Activated naive CD4-positive, alpha-beta T cell treated with anti-CD3 and anti-CD28 coated beads, Interleukin-2, amount 10 ng/mL, durations not matched to agents 7 days and 5 days (primary cell): ENCODE measurements around the gene CD200R1L.
A peak's percentile ranks its signal among the peaks of the same experiment; 100 is the strongest.

ENCODE experiments used
- CTCF ChIA-PET: fragments of 350-600 bp; sonication (Branson Sonifier 250); formaldehyde crosslinking; loops from one replicate; lab custom pipeline; 2021; ENCODE audit warnings: antibody characterized with exemption; lab: Charles Lee
- DNase-seq: peaks from one replicate; pipeline ENCODE4 v3.0.0-alpha.2; 2020
- H3K27ac Mint-ChIP-seq: one replicate; pipeline ENCODE4 v1.8.0; 2021; ENCODE audit warnings: mild to moderate bottlenecking, moderate library complexity, mixed read lengths
- H3K27me3 Mint-ChIP-seq: one replicate; pipeline ENCODE4 v1.8.0; 2021; ENCODE audit warnings: mild to moderate bottlenecking, mixed read lengths
- H3K36me3 Mint-ChIP-seq: one replicate; pipeline ENCODE4 v1.8.0; 2021; ENCODE audit warnings: mixed read lengths
- H3K4me1 Mint-ChIP-seq: one replicate; pipeline ENCODE4 v1.8.0; 2021; ENCODE audit warnings: mixed read lengths
- H3K4me3 Mint-ChIP-seq: one replicate; pipeline ENCODE4 v1.8.0; 2021; ENCODE audit warnings: mild to moderate bottlenecking, moderate library complexity, mixed read lengths
- H3K9me3 Mint-ChIP-seq: one replicate; pipeline ENCODE4 v1.8.0; 2021; ENCODE audit warnings: mixed read lengths

CD200R1L gene

GRCh38 chr3:112846764-112847163, at the start of gene CD200R1L:
Gene CD200R1L, minus strand, starts transcription at chr3:112846864. Its CDS starts 17,497 bp downstream, at chr3:112829367.
- Mint-ChIP-seq H3K27me3 (no peaks in the 10 kb centered on the region), H3K36me3 (peaks cover 6% of the 10 kb centered on the region), H3K4me1 (peaks cover 27% of the 10 kb centered on the region), H3K27ac (peak within 1 kb of the TSS; percentile 85), H3K4me3 (peak within 1 kb of the TSS; percentile 0), H3K9me3 (peaks cover 39% of the 10 kb centered on the region)
- CTCF ChIA-PET = interaction anchor here (1.0 kb wide), 1 partner anchor 112 kb away, joined by 4 read pairs; no protein-coding TSS in a partner anchor
- DNase-seq = no peak

GRCh38 chr3:112894258-112894657, 47.6 kb upstream of the CD200R1L start:
- no peak overlapping the region for H3K4me3 Mint-ChIP-seq
- H3K4me1 Mint-ChIP-seq = no peaks in the 10 kb centered on the region
- no peaks in the 10 kb centered on the region for H3K9me3 Mint-ChIP-seq
- no peak for DNase-seq
- CTCF ChIA-PET = no interaction called here
- no peaks in the 10 kb centered on the region for H3K36me3 Mint-ChIP-seq
- no peak overlapping the region for H3K27ac Mint-ChIP-seq
- no peaks in the 10 kb centered on the region for H3K27me3 Mint-ChIP-seq

- Mint-ChIP-seq H3K36me3 (no peaks in the 10 kb centered on the region), H3K27ac (no peak overlapping the region), H3K9me3 (no peaks in the 10 kb centered on the region), H3K4me1 (no peaks in the 10 kb centered on the region), H3K27me3 (peaks cover 7% of the 10 kb centered on the region), H3K4me3 (no peak overlapping the region)
- DNase-seq = no peak
- CTCF ChIA-PET = no interaction called here
Measured at GRCh38 chr3:112889357-112889756, 42.7 kb upstream of the CD200R1L start.

GRCh38 chr3:112888381-112889085, 41.9 kb upstream of the CD200R1L start:
- no peaks in the 10 kb centered on the region for H3K36me3 Mint-ChIP-seq
- H3K27ac Mint-ChIP-seq = no peak overlapping the region
- H3K9me3 Mint-ChIP-seq = no peaks in the 10 kb centered on the region
- CTCF ChIA-PET = no interaction called here
- peaks cover 7% of the 10 kb centered on the region for H3K27me3 Mint-ChIP-seq
- H3K4me3 Mint-ChIP-seq = no peak overlapping the region
- H3K4me1 Mint-ChIP-seq = no peaks in the 10 kb centered on the region
- DNase-seq = no peak

- Mint-ChIP-seq H3K4me1 (no peaks in the 10 kb centered on the region), H3K4me3 (no peak overlapping the region), H3K9me3 (no peaks in the 10 kb centered on the region), H3K27me3 (peaks cover 7% of the 10 kb centered on the region), H3K27ac (no peak overlapping the region), H3K36me3 (no peaks in the 10 kb centered on the region)
- CTCF ChIA-PET = no interaction called here
- no peak for DNase-seq
Measured at GRCh38 chr3:112884678-112885290, 38.1 kb upstream of the CD200R1L start.

GRCh38 chr3:112881891-112882290, 35.2 kb upstream of the CD200R1L start:
- peaks cover 7% of the 10 kb centered on the region for H3K27me3 Mint-ChIP-seq

GRCh38 chr3:112875561-112875960, 28.9 kb upstream of the CD200R1L start:
- CTCF ChIA-PET = no interaction called here
- Mint-ChIP-seq H3K27me3 (no peaks in the 10 kb centered on the region), H3K9me3 (peaks cover 5% of the 10 kb centered on the region), H3K4me3 (no peak overlapping the region), H3K27ac (no peak overlapping the region), H3K4me1 (no peaks in the 10 kb centered on the region), H3K36me3 (no peaks in the 10 kb centered on the region)
- no peak for DNase-seq

More at GRCh38 chr3:112881891-112882290, 35.2 kb upstream of the CD200R1L start:
- DNase-seq = no peak
- Mint-ChIP-seq H3K36me3 (no peaks in the 10 kb centered on the region), H3K27ac (no peak overlapping the region), H3K4me3 (no peak overlapping the region), H3K9me3 (no peaks in the 10 kb centered on the region), H3K4me1 (no peaks in the 10 kb centered on the region)
- CTCF ChIA-PET = no interaction called here

- DNase-seq = no peak
- peaks cover 4% of the 10 kb centered on the region for H3K36me3 Mint-ChIP-seq
- CTCF ChIA-PET = no interaction called here
- no peak overlapping the region for H3K4me3 Mint-ChIP-seq
- no peak overlapping the region for H3K27ac Mint-ChIP-seq
- H3K4me1 Mint-ChIP-seq = no peaks in the 10 kb centered on the region
- peaks cover 14% of the 10 kb centered on the region for H3K9me3 Mint-ChIP-seq
- H3K27me3 Mint-ChIP-seq = no peaks in the 10 kb centered on the region
Measured at GRCh38 chr3:112874725-112875124, 28.1 kb upstream of the CD200R1L start.

GRCh38 chr3:112873632-112874031, 27.0 kb upstream of the CD200R1L start:
- no peaks in the 10 kb centered on the region for H3K27me3 Mint-ChIP-seq
- no peak for DNase-seq
- peaks cover 17% of the 10 kb centered on the region for H3K9me3 Mint-ChIP-seq
- peaks cover 4% of the 10 kb centered on the region for H3K36me3 Mint-ChIP-seq
- no peak overlapping the region for H3K27ac Mint-ChIP-seq
- CTCF ChIA-PET = no interaction called here
- H3K4me1 Mint-ChIP-seq = no peaks in the 10 kb centered on the region
- no peak overlapping the region for H3K4me3 Mint-ChIP-seq

- no peak for DNase-seq
- Mint-ChIP-seq H3K36me3 (peaks cover 4% of the 10 kb centered on the region), H3K27ac (no peak overlapping the region), H3K4me1 (no peaks in the 10 kb centered on the region), H3K4me3 (no peak overlapping the region), H3K9me3 (peaks cover 18% of the 10 kb centered on the region), H3K27me3 (no peaks in the 10 kb centered on the region)
- CTCF ChIA-PET = no interaction called here
Measured at GRCh38 chr3:112871735-112872134, 25.1 kb upstream of the CD200R1L start.

- no peak overlapping the region for H3K4me3 Mint-ChIP-seq
- no peaks in the 10 kb centered on the region for H3K4me1 Mint-ChIP-seq
- peaks cover 20% of the 10 kb centered on the region for H3K9me3 Mint-ChIP-seq
- no peak overlapping the region for H3K27ac Mint-ChIP-seq
- peaks cover 4% of the 10 kb centered on the region for H3K36me3 Mint-ChIP-seq
- CTCF ChIA-PET = no interaction called here
- DNase-seq = no peak
- H3K27me3 Mint-ChIP-seq = no peaks in the 10 kb centered on the region
Measured at GRCh38 chr3:112865757-112866156, 19.1 kb upstream of the CD200R1L start.

- Mint-ChIP-seq H3K4me1 (peaks cover 17% of the 10 kb centered on the region), H3K9me3 (peaks cover 11% of the 10 kb centered on the region), H3K27ac (peak overlapping the region; percentile 11), H3K4me3 (no peak overlapping the region), H3K36me3 (no peaks in the 10 kb centered on the region), H3K27me3 (no peaks in the 10 kb centered on the region)
- no peak for DNase-seq
- CTCF ChIA-PET = no interaction called here
Measured at GRCh38 chr3:112860898-112861297, 14.2 kb upstream of the CD200R1L start.

GRCh38 chr3:112858410-112859069, 11.9 kb upstream of the CD200R1L start:
- H3K4me1 Mint-ChIP-seq = peaks cover 17% of the 10 kb centered on the region
- no peak overlapping the region for H3K27ac Mint-ChIP-seq
- no peak for DNase-seq
- no peaks in the 10 kb centered on the region for H3K27me3 Mint-ChIP-seq
- H3K9me3 Mint-ChIP-seq = peaks cover 7% of the 10 kb centered on the region
- no peaks in the 10 kb centered on the region for H3K36me3 Mint-ChIP-seq
- no peak overlapping the region for H3K4me3 Mint-ChIP-seq
- CTCF ChIA-PET = interaction anchor here (1.0 kb wide), 1 partner anchor 121 kb away, joined by 4 read pairs; no protein-coding TSS in a partner anchor

GRCh38 chr3:112857526-112857925, 10.9 kb upstream of the CD200R1L start:
- no peak for DNase-seq
- H3K36me3 Mint-ChIP-seq = no peaks in the 10 kb centered on the region
- H3K4me1 Mint-ChIP-seq = peaks cover 17% of the 10 kb centered on the region
- peaks cover 7% of the 10 kb centered on the region for H3K9me3 Mint-ChIP-seq
- CTCF ChIA-PET = no interaction called here
- no peak overlapping the region for H3K4me3 Mint-ChIP-seq
- H3K27ac Mint-ChIP-seq = no peak overlapping the region
- H3K27me3 Mint-ChIP-seq = no peaks in the 10 kb centered on the region
